Mesenchymal stem cell (in vitro differentiated cells and primary cell): ENCODE results near the gene AIPL1.

ENCODE experiments used
- DNase-seq: peaks from one replicate; pipeline ENCODE4 v3.0.0-alpha.2; 2013
- H2AFZ ChIP-seq: one replicate; pipeline ENCODE4 v1.6.1; 2013; ENCODE audit warnings: low read depth, mild to moderate bottlenecking, control low read depth, inconsistent platforms, low read length, moderate library complexity
- H2AK5ac ChIP-seq: 2 replicates; pipeline ENCODE4 v1.6.1; 2013; ENCODE audit warnings: low read length, moderate library complexity, mild to moderate bottlenecking, inconsistent platforms; ENCODE audit not compliant: severe bottlenecking
- H2BK120ac ChIP-seq: one replicate; pipeline ENCODE4 v1.6.1; 2013; ENCODE audit warnings: low read depth, mild to moderate bottlenecking, inconsistent platforms, low read length, moderate library complexity
- H2BK12ac ChIP-seq, 2 experiments: one replicate each; pipeline ENCODE4 v1.6.1; 2013; ENCODE audit warnings: inconsistent platforms in 2 of 2, low read length in 2 of 2, mild to moderate bottlenecking in 2 of 2, moderate library complexity in 2 of 2, control low read depth in 1 of 2
- H2BK15ac ChIP-seq: one replicate; pipeline ENCODE4 v1.6.1; 2013; ENCODE audit warnings: mild to moderate bottlenecking, low read depth, inconsistent platforms; ENCODE audit not compliant: poor library complexity, severe bottlenecking
- H2BK5ac ChIP-seq: 2 replicates; pipeline ENCODE4 v1.6.1; 2013; ENCODE audit warnings: low read depth, mild to moderate bottlenecking, low read length, control low read depth, inconsistent platforms; ENCODE audit not compliant: poor library complexity, severe bottlenecking
- H3K14ac ChIP-seq, 2 experiments: one replicate each; pipeline ENCODE4 v1.6.1; 2013; ENCODE audit warnings: inconsistent platforms in 2 of 2, low read length in 2 of 2, control low read depth in 1 of 2, mild to moderate bottlenecking in 1 of 2, moderate library complexity in 1 of 2
- H3K18ac ChIP-seq, 2 experiments: one replicate each; pipeline ENCODE4 v1.6.1; 2013; ENCODE audit warnings: inconsistent platforms in 2 of 2, low read length in 2 of 2, control low read depth in 1 of 2, low read depth in 1 of 2, mild to moderate bottlenecking in 1 of 2
- H3K23ac ChIP-seq, 2 experiments: one replicate each; pipeline ENCODE4 v1.6.1; 2013; ENCODE audit warnings: inconsistent platforms in 2 of 2, low read length in 2 of 2, mild to moderate bottlenecking in 2 of 2, moderate library complexity in 2 of 2, control low read depth in 1 of 2
- H3K27ac ChIP-seq: 2 replicates; pipeline ENCODE4 v1.5.1; 2013; ENCODE audit warnings: mild to moderate bottlenecking, moderate library complexity, low read length, control low read depth, inconsistent platforms; ENCODE audit not compliant: poor library complexity, severe bottlenecking
- H3K27me3 ChIP-seq, 2 experiments: 2 replicates each; pipeline versions ENCODE4 v1.6.1 to v1.7.0; 2013; ENCODE audit warnings: low read length in 2 of 2, mild to moderate bottlenecking in 2 of 2, moderate library complexity in 2 of 2, control low read depth in 1 of 2, inconsistent platforms in 1 of 2; ENCODE audit not compliant: control insufficient read depth in 1 of 2, insufficient read depth in 1 of 2
- H3K36me3 ChIP-seq, 2 experiments: 2 replicates each; pipeline versions ENCODE4 v1.6.1 to v1.7.0; 2013; ENCODE audit warnings: low read length in 2 of 2, control low read depth in 1 of 2, inconsistent platforms in 1 of 2, low read depth in 1 of 2, mild to moderate bottlenecking in 1 of 2; ENCODE audit not compliant: insufficient read depth in 2 of 2, control insufficient read depth in 1 of 2
- H3K4ac ChIP-seq, 2 experiments: one replicate each; pipeline ENCODE4 v1.6.1; 2013; ENCODE audit warnings: inconsistent platforms in 2 of 2, low read length in 2 of 2, mild to moderate bottlenecking in 2 of 2, moderate library complexity in 2 of 2, control low read depth in 1 of 2, low read depth in 1 of 2
- H3K4me1 ChIP-seq: 2 replicates; pipeline ENCODE4 v1.6.1; 2013; ENCODE audit warnings: low read depth, low read length, control low read depth; ENCODE audit not compliant: control insufficient read depth, insufficient read depth
- H3K4me2 ChIP-seq: 2 replicates; pipeline ENCODE4 v1.6.1; 2013; ENCODE audit warnings: low read length, mild to moderate bottlenecking, inconsistent platforms; ENCODE audit not compliant: poor library complexity, severe bottlenecking
- H3K4me3 ChIP-seq, 2 experiments: 2 replicates each; pipeline versions ENCODE4 v1.5.1 to v1.7.0; 2013; ENCODE audit warnings: low read length in 2 of 2, mild to moderate bottlenecking in 2 of 2, control low read depth in 1 of 2, low read depth in 1 of 2; ENCODE audit not compliant: insufficient read depth in 1 of 2
- H3K79me1 ChIP-seq: replicated peaks from 2 replicates; pipeline ENCODE4 v1.6.1; 2013; ENCODE audit warnings: mild to moderate bottlenecking, control low read depth, low read length, inconsistent platforms; ENCODE audit not compliant: poor library complexity, severe bottlenecking
- H3K9ac ChIP-seq: 2 replicates; pipeline ENCODE4 v1.7.0; 2013; ENCODE audit warnings: mild to moderate bottlenecking, low read length, moderate library complexity
- H3K9me3 ChIP-seq: 2 replicates; pipeline ENCODE4 v1.7.0; 2013; ENCODE audit warnings: mild to moderate bottlenecking, low read length; ENCODE audit not compliant: control insufficient read depth
- H4K8ac ChIP-seq: one replicate; pipeline ENCODE4 v1.6.1; 2013; ENCODE audit warnings: inconsistent platforms, mild to moderate bottlenecking, low read length, moderate library complexity
- H4K91ac ChIP-seq: one replicate; pipeline ENCODE4 v1.6.1; 2013; ENCODE audit warnings: mild to moderate bottlenecking, low read length, inconsistent platforms
- WGBS: methylation state at CpG from one replicate; pipeline ENCODE4 v1.1.7; 2013; ENCODE audit warnings: mixed read lengths; 5-methylcytosine and 5-hydroxymethylcytosine counted together

AIPL1 gene

GRCh38 chr17:6465206-6466003 lies 30.5 kb upstream of the AIPL1 start:
- Histone ChIP-seq H2BK5ac (no peak overlapping the region), H2BK12ac (no peak overlapping the region)

GRCh38 chr17:6464446-6465041 lies 29.6 kb upstream of the AIPL1 start:
- H3K27me3 ChIP-seq, result peaks cover 4 to 16% of the 10 kb centered on the region in 2 experiments
- no peak overlapping the region for H3K4ac ChIP-seq
- no peaks in the 10 kb centered on the region for H3K79me1 ChIP-seq
- H2BK12ac ChIP-seq, result no peak overlapping the region
- H2AFZ ChIP-seq, result no peak overlapping the region
- no peak overlapping the region for H2BK120ac ChIP-seq
- H3K4me1 ChIP-seq, result peaks cover 12% of the 10 kb centered on the region
- no peak overlapping the region for H2BK15ac ChIP-seq
- no peak overlapping the region for H2AK5ac ChIP-seq
- no peak overlapping the region for H3K14ac ChIP-seq
- no peak for DNase-seq
- peaks cover 3% of the 10 kb centered on the region for H3K9me3 ChIP-seq
- H3K36me3 ChIP-seq, result no peaks in the 10 kb centered on the region
- H3K27ac ChIP-seq, result no peak overlapping the region
- H3K18ac ChIP-seq, result no peak overlapping the region
- H3K23ac ChIP-seq, result no peak overlapping the region
- no peak overlapping the region for H3K9ac ChIP-seq
- H4K8ac ChIP-seq, result no peak overlapping the region
- no peak overlapping the region for H3K4me2 ChIP-seq
- no peak overlapping the region for H4K91ac ChIP-seq
- no peak overlapping the region for H2BK5ac ChIP-seq
- WGBS, result 90% methylated on average over 14 of the region's 14 CpGs
- no peak overlapping the region for H3K4me3 ChIP-seq

More at GRCh38 chr17:6465206-6466003, 30.5 kb upstream of the AIPL1 start:
- H2BK120ac ChIP-seq, result no peak overlapping the region
- H4K91ac ChIP-seq, result no peak overlapping the region
- H2AFZ ChIP-seq, result no peak overlapping the region
- no peak overlapping the region for H3K27ac ChIP-seq
- no peak overlapping the region for H4K8ac ChIP-seq
- no peak overlapping the region for H3K4ac ChIP-seq
- peaks cover 12% of the 10 kb centered on the region for H3K4me1 ChIP-seq
- H3K4me2 ChIP-seq, result no peak overlapping the region
- H3K79me1 ChIP-seq, result no peaks in the 10 kb centered on the region
- no peak overlapping the region for H3K18ac ChIP-seq
- no peak overlapping the region for H3K23ac ChIP-seq
- 78% methylated on average over 19 of the region's 19 CpGs for WGBS
- H2BK15ac ChIP-seq, result no peak overlapping the region
- no peak for DNase-seq
- no peaks in the 10 kb centered on the region for H3K36me3 ChIP-seq
- peaks cover 3% of the 10 kb centered on the region for H3K9me3 ChIP-seq
- no peak overlapping the region for H3K14ac ChIP-seq
- no peak overlapping the region for H3K4me3 ChIP-seq
- H3K27me3 ChIP-seq, result peaks cover 0 to 8% of the 10 kb centered on the region in 2 experiments
- no peak overlapping the region for H3K9ac ChIP-seq
- H2AK5ac ChIP-seq, result no peak overlapping the region

- H3K4me1 ChIP-seq, result peaks cover 12% of the 10 kb centered on the region
- H3K27me3 ChIP-seq, result peaks cover 8 to 23% of the 10 kb centered on the region in 2 experiments
- H3K9me3 ChIP-seq, result peaks cover 3% of the 10 kb centered on the region
- H3K79me1 ChIP-seq, result no peaks in the 10 kb centered on the region
- H3K23ac ChIP-seq, result no peak overlapping the region
- no peaks in the 10 kb centered on the region for H3K36me3 ChIP-seq
- H3K27ac ChIP-seq, result no peak overlapping the region
- no peak overlapping the region for H2AFZ ChIP-seq
- no peak overlapping the region for H2BK5ac ChIP-seq
- H2AK5ac ChIP-seq, result no peak overlapping the region
- no peak overlapping the region for H2BK120ac ChIP-seq
- WGBS, result 88% methylated on average over 23 of the region's 24 CpGs
- no peak overlapping the region for H3K4me2 ChIP-seq
- no peak overlapping the region for H3K4me3 ChIP-seq
- no peak overlapping the region for H2BK15ac ChIP-seq
- H3K18ac ChIP-seq, result no peak overlapping the region
- H3K4ac ChIP-seq, result no peak overlapping the region
- no peak for DNase-seq
- no peak overlapping the region for H4K8ac ChIP-seq
- no peak overlapping the region for H3K9ac ChIP-seq
- no peak overlapping the region for H2BK12ac ChIP-seq
- H4K91ac ChIP-seq, result no peak overlapping the region
- no peak overlapping the region for H3K14ac ChIP-seq
Measured at GRCh38 chr17:6463616-6464445, 28.9 kb upstream of the AIPL1 start.

- Histone ChIP-seq H2BK5ac (no peak overlapping the region), H2AFZ (no peak overlapping the region), H3K4me2 (no peak overlapping the region), H2BK12ac (no peak overlapping the region), H3K27ac (no peak overlapping the region), H3K27me3 (peaks cover 12 to 30% of the 10 kb centered on the region in 2 experiments), H2AK5ac (no peak overlapping the region), H4K91ac (no peak overlapping the region), H3K79me1 (no peaks in the 10 kb centered on the region), H3K4me3 (no peak overlapping the region), H3K36me3 (no peaks in the 10 kb centered on the region), H3K14ac (no peak overlapping the region), H2BK15ac (no peak overlapping the region), H3K4me1 (peaks cover 12% of the 10 kb centered on the region), H3K23ac (no peak overlapping the region), H3K9me3 (peaks cover 3% of the 10 kb centered on the region), H2BK120ac (no peak overlapping the region), H3K4ac (no peak overlapping the region), H3K18ac (no peak overlapping the region), H4K8ac (no peak overlapping the region), H3K9ac (no peak overlapping the region)
- WGBS, result 98% methylated on average over 2 of the region's 2 CpGs
- DNase-seq, result no peak
Measured at GRCh38 chr17:6462692-6463091, 27.8 kb upstream of the AIPL1 start.
